Activated CD8-positive, alpha-beta memory T cell treated with anti-CD3 and anti-CD28 coated beads for 1 hour (primary cell): ENCODE data around the gene CSKMT.
"Not testable (repeated sequence)": the region's sequence is repeated elsewhere in the genome, so short reads cannot be mapped to it uniquely, and the experiment has no call there.

Experiments
- DNase-seq, 2 donors: peaks; one replicate each; pipeline ENCODE4 v3.0.0-alpha.2; 2020; ENCODE audit warnings: low read depth in 1 of 2; ENCODE audit errors: extremely low read depth in 1 of 2

The CSKMT gene

GRCh38 chr11:62654297-62654696, 10.8 kb upstream of the CSKMT start:
- DNase-seq: no peak

GRCh38 chr11:62656796-62657429, 8.2 kb upstream of the CSKMT start:
- no peak for DNase-seq

DNA sequence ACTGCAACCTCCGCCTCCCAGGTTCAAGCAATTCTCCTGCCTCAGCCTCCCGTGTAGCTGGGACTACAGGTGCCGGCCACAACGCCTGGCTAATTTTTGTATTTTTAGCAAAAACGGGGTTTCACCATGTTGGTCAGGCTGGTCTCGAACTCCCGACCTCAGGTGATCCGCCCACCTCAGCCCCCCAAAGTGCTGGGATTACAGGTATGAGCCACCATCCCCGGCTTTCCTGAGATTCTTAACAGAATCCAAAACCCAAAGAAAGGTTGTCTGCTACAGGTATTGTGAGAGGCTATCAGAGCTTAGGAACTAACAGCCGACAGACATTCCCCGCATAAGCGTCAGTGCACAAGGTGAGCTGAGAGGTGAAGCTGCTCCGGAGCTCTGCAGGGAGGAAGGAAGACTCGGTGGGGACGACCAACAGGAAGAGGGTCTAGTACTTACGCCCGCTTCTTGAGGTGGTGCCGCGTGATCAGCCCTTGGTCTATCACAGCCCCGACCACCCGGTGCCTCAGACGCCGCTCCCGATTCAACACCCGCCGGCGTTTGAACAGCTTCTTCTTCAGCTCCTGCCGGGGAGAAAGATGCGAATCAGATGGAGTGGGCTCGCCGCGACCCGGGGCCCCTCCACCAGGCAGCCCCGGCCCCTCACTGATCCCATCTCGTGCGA, 572 bp upstream of the CSKMT start:
- DNase-seq: no peak

GRCh38 chr11:62665599-62666258, 617 bp downstream of the CSKMT start:
- peak in 1 of 2 donors; percentile 47 for DNase-seq

DNA sequence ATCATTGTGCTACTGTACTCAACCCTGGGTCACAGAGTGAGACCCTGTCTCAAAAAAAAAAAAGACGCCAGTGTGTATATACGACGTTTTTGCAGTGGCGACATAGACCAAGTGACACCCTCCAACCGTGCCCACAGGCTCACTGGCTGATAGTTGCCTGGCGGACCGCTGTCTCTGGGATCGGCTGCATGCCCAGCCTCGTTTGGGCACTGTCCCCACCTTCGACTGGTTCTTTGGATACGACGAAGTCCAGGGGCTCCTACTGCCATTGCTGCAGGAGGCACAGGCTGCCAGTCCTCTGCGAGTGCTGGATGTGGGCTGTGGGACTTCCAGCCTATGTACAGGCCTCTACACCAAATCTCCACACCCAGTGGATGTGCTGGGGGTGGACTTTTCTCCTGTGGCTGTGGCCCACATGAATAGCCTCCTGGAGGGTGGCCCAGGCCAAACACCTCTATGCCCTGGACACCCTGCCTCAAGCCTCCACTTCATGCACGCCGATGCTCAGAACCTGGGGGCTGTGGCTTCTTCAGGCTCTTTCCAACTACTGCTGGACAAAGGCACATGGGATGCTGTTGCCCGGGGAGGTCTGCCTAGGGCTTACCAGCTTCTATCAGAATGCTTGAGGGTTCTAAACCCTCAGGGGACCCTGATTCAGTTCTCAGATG, 1.3 kb downstream of the CSKMT start:
- no peak for DNase-seq

GRCh38 chr11:62667460-62667859, 2.3 kb downstream of the CSKMT start:
- DNase-seq: no peak

- DNase-seq: no peak
These were observed 4.5 kb downstream of the CSKMT start for GRCh38 chr11:62669420-62670161.

GRCh38 chr11:62671236-62671607, 6.1 kb downstream of the CSKMT start:
- no peak for DNase-seq

DNA sequence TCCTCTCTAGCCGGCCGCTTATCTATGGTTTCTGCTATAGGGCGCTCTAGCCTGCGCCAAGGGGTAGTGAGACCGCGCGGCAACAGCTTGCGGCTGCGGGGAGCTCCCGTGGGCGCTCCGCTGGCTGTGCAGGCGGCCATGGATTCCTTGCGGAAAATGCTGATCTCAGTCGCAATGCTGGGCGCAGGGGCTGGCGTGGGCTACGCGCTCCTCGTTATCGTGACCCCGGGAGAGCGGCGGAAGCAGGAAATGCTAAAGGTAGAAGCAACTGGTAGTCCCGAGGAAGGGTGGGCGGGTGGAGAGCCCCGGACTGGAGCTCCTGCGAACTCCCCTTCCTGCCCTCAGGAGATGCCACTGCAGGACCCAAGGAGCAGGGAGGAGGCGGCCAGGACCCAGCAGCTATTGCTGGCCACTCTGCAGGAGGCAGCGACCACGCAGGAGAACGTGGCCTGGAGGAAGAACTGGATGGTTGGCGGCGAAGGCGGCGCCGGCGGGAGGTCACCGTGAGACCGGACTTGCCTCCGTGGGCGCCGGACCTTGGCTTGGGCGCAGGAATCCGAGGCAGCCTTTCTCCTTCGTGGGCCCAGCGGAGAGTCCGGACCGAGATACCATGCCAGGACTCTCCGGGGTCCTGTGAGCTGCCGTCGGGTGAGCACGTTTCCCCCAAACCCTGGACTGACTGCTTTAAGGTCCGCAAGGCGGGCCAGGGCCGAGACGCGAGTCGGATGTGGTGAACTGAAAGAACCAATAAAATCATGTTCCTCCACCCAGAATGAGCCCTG, 6.7 kb downstream of the CSKMT start, which contains the start of the genes LBHD1 and UQCC3:
LBHD1 (minus strand) TSS at position 660 of the 782 bp plus-strand sequence. CDS start 2,236 bp downstream, outside the sequence.
UQCC3 (plus strand) TSS at position 66 of the 782 bp plus-strand sequence; CDS start at position 139, 73 bp downstream.
- peak in 1 of 2 donors; percentile 49 for DNase-seq

DNA sequence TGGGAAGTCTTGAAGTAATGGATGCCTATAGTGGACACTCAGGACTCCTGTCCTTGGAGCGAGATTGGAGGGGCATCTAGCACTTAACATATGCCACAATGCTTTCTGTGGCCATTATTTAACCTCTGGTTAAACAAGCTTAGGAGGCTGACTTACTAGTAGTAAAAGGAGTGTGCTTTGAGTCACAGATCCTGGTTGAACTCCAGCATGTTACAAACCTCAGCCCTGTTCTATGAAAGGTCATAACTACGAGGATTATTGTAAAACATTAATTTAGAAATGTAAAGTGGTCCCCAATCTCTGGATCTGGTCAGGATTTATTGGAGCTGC, 8.0 kb downstream of the CSKMT start:
- DNase-seq: no peak

DNA sequence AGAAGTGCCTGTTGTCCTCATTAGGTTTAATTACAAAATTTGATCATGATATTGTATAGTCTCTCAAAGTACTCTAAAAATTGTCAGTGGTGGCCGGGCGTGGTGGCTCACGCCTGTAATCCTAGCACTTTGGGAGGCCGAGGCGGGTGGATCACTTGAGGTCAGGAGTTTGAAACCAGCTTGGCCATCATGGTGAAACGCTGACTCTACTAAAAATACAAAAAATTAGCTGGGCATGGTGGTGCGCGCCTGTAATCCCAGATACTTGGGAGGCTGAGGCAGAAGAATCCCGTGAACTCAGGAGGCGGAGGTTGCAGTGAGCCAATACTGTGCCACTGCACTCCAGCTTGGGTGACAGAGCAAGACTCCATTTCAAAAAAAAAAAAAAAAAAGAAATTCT, 10.3 kb downstream of the CSKMT start:
- DNase-seq: not testable (repeated sequence)

DNA sequence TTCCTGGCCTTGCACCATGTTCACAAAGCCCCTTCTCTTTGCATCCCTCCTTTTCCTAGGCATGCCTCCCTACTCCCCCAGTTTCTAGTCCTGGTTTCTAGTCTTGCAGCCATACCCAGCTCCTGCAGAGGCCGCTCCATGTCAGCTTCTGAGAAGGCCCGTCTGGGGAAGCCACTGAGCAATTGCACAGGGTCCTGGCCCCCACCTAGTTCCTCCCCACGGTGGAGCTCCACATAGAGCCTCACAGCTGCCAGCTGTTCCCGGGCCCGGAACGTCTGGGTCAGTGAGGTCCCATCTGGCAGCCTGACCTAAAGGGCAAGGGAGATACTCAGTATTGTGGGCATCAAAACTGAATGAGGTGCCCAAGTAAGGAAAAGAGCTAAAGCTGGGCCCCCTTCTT, 11.6 kb downstream of the CSKMT start:
- no peak for DNase-seq

DNA sequence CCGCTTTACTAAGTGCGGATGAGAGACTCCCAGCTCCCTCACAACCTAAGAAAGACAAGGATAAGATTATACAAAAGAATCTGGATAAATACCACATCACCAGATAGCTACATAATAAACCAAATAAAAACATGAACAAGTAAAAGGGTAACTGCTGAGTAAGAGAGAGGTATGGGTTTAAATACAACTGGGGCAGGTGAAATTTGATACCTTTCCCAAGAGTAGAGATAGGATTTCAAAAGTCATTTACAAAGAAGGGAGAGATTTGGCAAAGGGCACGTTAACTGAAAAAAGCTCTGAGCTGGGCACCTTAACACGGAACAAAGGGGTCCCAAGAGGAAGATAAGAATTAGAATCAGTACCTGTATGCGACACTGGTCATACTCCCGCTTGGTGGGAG, 12.0 kb downstream of the CSKMT start:
- no peak for DNase-seq

DNA sequence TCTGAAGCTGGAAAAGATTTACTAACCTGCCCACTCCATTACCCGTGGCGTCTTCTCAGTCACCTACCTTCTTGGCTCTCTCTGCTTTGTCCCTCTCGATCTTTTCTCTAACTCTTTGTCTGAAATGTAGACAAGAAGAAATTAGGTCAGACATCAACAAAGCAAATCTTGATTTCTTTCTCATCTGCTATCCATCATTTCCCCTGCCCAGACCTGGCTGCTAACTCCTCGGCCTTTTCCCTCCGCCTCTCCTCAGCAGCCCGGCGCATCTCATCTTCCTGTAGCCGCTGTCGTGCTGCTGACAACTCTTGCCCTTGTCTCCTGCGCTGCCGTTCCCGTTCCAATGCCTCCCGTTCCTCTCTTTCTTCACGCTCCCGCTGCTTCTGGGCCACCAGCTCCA, 12.6 kb downstream of the CSKMT start:
- no peak for DNase-seq

- no peak for DNase-seq
These were observed 13.3 kb downstream of the CSKMT start for GRCh38 chr11:62678433-62678769.

DNA sequence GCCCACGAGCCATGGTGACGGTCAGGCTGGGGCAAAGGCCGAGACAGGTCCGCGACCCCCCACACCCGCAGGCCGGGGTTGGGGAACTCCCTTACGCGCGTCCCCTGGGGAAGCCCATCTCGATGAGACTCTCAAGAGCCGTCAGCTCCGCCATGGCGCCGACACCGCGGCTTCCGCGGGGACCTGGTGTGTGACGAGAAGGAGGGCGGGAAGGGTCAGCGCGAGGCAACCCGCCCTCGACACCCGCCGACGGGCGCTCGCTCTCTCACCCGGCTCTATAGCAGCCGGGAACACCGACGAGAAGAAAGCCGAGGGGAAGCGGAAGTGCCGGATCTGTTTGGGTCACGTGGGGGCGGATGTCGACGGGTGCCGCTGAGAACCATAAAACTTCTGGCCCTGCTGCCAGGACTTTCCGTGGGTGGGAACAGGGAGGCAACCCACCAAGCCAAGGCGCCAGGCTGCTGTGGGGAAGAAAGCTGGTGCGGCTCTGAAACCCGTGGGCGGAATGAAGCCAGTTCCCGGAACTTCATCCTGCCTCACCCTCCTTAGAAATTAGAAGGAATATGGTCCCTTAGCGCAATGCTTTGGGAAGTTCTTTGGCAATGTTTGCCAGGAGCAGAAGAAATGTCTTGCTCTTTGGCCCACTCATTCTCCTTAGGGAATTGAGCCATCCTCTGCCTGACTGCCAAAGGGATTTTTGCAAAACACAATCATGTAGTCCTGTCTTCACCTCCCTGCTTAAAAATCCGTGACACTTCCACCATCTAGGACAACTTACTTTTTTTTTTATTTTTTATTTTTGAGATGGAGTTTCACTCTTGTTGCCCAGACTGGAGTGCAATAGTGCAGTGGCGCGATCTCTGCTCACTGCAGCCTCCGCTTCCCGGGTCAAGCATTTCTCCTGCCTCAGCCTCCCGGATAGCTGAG, 13.9 kb downstream of the CSKMT start, which contains the start of gene UBXN1:
UBXN1 (minus strand) TSS at position 304 of the 927 bp plus-strand sequence; CDS start at position 154, 150 bp downstream.
- DNase-seq: peak; percentile 50 to 69

DNA sequence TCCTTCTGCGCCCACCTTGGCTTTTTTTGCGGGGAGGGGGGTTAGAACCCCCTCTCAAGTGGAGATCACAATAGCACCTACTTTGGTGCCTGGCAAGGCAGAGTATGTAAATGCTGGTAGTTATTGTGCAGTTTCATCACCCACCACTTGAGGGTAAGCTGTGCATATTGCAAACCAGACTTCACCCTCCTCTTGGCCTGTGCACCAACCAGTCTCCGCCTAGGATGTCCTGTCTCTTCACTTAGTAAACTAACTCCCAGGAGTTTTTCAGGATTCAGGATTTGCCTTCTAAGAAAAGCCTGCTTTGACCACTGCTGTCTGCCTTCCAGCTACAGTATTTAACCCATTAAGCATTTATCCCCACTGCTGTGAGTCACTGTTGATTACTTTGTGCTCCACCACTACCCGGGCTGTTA, 15.7 kb downstream of the CSKMT start:
- DNase-seq: no peak

DNA sequence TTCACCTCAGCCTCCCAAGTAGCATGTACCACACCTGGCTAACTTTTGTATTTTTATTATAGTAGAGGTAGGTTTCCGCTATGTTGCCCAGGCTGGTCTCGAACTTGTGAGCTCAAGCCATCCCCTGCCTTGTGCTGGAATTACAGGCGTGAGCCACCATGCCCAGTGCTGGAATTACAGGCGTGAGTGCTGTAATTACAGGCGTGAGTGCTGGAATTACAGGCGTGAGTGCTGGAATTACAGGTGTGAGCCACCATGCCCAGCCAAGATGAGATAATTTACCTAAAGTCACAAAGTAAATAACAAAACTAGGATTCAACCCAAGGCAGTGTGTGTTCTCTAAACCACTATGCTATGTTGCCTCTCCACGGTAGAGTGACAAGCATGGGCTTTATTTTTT, 17.4 kb downstream of the CSKMT start:
- no peak for DNase-seq
